Upper lobe of left lung (tissue), 4 donors: ENCODE measurements around the gene ITGB1BP1.

Experiments
- POLR2AphosphoS5 ChIP-seq, 2 donors: sonication (generic); formaldehyde crosslinking; IDR thresholded peaks; one replicate each; pipeline ENCODE4 v1.5.1; 2017; ENCODE audit warnings: antibody characterized with exemption in 2 of 2
- TF ChIP-seq, protein P1 (sequence below), 6 experiments: fragments of 450-650 bp in 4 of 6; fragments of 200-600 bp in 2 of 6; sonication (generic) in 2 of 6; IDR thresholded peaks; one replicate each; pipeline ENCODE4 v1.5.1; 2016 to 2019; ENCODE audit warnings: antibody characterized with exemption in 6 of 6

DNA sequence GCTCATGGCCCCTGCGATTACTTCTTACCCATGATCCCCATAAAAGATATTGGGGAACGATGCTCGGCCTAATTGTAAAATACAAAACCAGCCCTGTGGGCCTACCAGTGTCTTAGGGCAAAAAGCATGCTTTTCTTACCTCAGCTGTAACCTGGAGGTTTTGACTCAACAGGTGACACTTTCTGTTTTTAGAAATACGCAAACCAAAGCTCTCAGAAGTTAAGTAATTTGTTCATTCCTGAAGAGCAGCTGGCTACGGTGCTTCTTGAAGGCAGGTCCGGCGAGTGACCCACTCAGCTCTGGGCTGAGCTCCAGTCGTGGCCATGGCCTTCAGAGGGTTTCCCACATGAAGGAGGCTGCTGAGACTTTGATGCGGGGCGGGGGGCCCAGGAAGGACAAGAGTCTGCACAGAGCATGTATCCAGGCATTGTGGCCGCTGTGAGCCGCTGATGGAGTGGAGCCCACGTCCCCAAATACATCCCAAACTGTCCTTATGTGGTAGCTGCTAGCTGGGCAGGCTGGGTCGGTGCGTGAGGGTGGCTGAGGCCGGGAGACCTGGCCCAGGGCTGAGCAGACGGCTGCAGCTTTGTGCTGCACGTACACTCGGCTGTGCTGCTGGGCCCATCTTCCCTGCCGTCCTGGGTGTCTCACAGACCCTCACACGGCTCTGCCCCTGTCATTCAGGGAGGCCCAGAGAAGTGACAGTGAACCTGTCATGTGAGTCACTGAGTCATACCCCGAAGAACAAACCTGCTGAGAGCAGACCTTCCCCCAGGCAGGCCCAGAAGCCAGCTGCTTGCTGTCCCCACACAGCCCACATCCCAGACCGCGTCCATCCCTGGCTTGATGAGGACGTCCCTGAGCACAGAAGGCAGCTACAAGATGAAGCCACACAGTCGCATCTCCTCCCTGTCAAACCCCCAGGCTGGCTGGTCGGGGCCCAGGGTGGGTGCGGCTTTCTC lies 34.1 kb downstream of the ITGB1BP1 start:
- TF ChIP-seq POLR2AphosphoS5 (IDR thresholded peaks at IDR 0.05), result no peak
- TF ChIP-seq, protein P1, sequence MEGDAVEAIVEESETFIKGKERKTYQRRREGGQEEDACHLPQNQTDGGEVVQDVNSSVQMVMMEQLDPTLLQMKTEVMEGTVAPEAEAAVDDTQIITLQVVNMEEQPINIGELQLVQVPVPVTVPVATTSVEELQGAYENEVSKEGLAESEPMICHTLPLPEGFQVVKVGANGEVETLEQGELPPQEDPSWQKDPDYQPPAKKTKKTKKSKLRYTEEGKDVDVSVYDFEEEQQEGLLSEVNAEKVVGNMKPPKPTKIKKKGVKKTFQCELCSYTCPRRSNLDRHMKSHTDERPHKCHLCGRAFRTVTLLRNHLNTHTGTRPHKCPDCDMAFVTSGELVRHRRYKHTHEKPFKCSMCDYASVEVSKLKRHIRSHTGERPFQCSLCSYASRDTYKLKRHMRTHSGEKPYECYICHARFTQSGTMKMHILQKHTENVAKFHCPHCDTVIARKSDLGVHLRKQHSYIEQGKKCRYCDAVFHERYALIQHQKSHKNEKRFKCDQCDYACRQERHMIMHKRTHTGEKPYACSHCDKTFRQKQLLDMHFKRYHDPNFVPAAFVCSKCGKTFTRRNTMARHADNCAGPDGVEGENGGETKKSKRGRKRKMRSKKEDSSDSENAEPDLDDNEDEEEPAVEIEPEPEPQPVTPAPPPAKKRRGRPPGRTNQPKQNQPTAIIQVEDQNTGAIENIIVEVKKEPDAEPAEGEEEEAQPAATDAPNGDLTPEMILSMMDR (IDR thresholded peaks at IDR 0.05), result no peak
